ENCODE data around the gene MYL5. TPM values are rescaled to one million over a fixed set of nuclear protein-coding genes. Genes with fewer than 3 reads are reported as not detected.
"Not testable (repeated sequence)": the region's sequence is repeated elsewhere in the genome, so short reads cannot be mapped to it uniquely, and the experiment has no call there.

MYL5 gene
- total RNA-seq, 2 donors from 2014 or later: 14.0 to 14.5 TPM

GRCh38 chr4:632926-633325 is 41.4 kb upstream of the MYL5 start:
- Mint-ChIP-seq H3K27ac (no peak overlapping the region), H3K27me3 (peaks cover 4% of the 10 kb centered on the region), H3K4me1 (no peaks in the 10 kb centered on the region), H3K9me3 (peaks cover 4% of the 10 kb centered on the region), H3K4me3 (no peak overlapping the region), H3K36me3 (ENCODE audit: low read depth) (no peaks in the 10 kb centered on the region)
- no peak for ATAC-seq (replicated peaks)

- ATAC-seq (replicated peaks): no peak
- Mint-ChIP-seq H3K9me3 (peaks cover 4% of the 10 kb centered on the region), H3K4me3 (no peak overlapping the region), H3K4me1 (no peaks in the 10 kb centered on the region), H3K27me3 (peaks cover 6% of the 10 kb centered on the region), H3K27ac (no peak overlapping the region), H3K36me3 (ENCODE audit: low read depth) (no peaks in the 10 kb centered on the region)
Observed at GRCh38 chr4:633406-633805, 40.9 kb upstream of the MYL5 start.

- Mint-ChIP-seq H3K4me3 (no peak overlapping the region), H3K4me1 (no peaks in the 10 kb centered on the region), H3K27ac (no peak overlapping the region), H3K27me3 (peaks cover 8% of the 10 kb centered on the region), H3K36me3 (ENCODE audit: low read depth) (no peaks in the 10 kb centered on the region), H3K9me3 (peaks cover 4% of the 10 kb centered on the region)
- no peak for ATAC-seq (replicated peaks)
Observed at GRCh38 chr4:633976-634598, 40.3 kb upstream of the MYL5 start.

- Mint-ChIP-seq H3K9me3 (peaks cover 4% of the 10 kb centered on the region), H3K27ac (no peak overlapping the region), H3K4me3 (no peak overlapping the region), H3K36me3 (ENCODE audit: low read depth) (no peaks in the 10 kb centered on the region), H3K27me3 (peaks cover 8% of the 10 kb centered on the region), H3K4me1 (no peaks in the 10 kb centered on the region)
- ATAC-seq (replicated peaks): no peak
Observed at GRCh38 chr4:634599-634985, 39.8 kb upstream of the MYL5 start.

- not testable (repeated sequence) for H3K36me3 Mint-ChIP-seq (ENCODE audit: low read depth); H3K27ac Mint-ChIP-seq; ATAC-seq (replicated peaks); H3K4me3 Mint-ChIP-seq; H3K9me3 Mint-ChIP-seq; H3K27me3 Mint-ChIP-seq; H3K4me1 Mint-ChIP-seq
Observed at GRCh38 chr4:635066-635835, 39.1 kb upstream of the MYL5 start.

- no peaks in the 10 kb centered on the region for H3K36me3 Mint-ChIP-seq (ENCODE audit: low read depth)
- H3K4me3 Mint-ChIP-seq: no peak overlapping the region
- peaks cover 4% of the 10 kb centered on the region for H3K9me3 Mint-ChIP-seq
- no peaks in the 10 kb centered on the region for H3K4me1 Mint-ChIP-seq
- ATAC-seq (replicated peaks): no peak
- peaks cover 12% of the 10 kb centered on the region for H3K27me3 Mint-ChIP-seq
- no peak overlapping the region for H3K27ac Mint-ChIP-seq
Observed at GRCh38 chr4:635851-636627, 38.3 kb upstream of the MYL5 start.

- Mint-ChIP-seq H3K9me3 (peaks cover 4% of the 10 kb centered on the region), H3K27ac (no peak overlapping the region), H3K36me3 (ENCODE audit: low read depth) (no peaks in the 10 kb centered on the region), H3K4me1 (no peaks in the 10 kb centered on the region), H3K4me3 (no peak overlapping the region), H3K27me3 (peaks cover 12% of the 10 kb centered on the region)
- ATAC-seq (replicated peaks): no peak
Observed at GRCh38 chr4:636628-637159, 37.6 kb upstream of the MYL5 start.

- H3K36me3 Mint-ChIP-seq (ENCODE audit: low read depth): no peaks in the 10 kb centered on the region
- no peak overlapping the region for H3K4me3 Mint-ChIP-seq
- H3K27ac Mint-ChIP-seq: no peak overlapping the region
- ATAC-seq (replicated peaks): no peak
- peaks cover 12% of the 10 kb centered on the region for H3K27me3 Mint-ChIP-seq
- H3K4me1 Mint-ChIP-seq: no peaks in the 10 kb centered on the region
- H3K9me3 Mint-ChIP-seq: peaks cover 2% of the 10 kb centered on the region
Observed at GRCh38 chr4:637536-638280, 36.6 kb upstream of the MYL5 start.

- ATAC-seq (replicated peaks); H3K9me3 Mint-ChIP-seq; H3K4me1 Mint-ChIP-seq; H3K27ac Mint-ChIP-seq; H3K4me3 Mint-ChIP-seq; H3K36me3 Mint-ChIP-seq (ENCODE audit: low read depth): not testable (repeated sequence)
- peaks cover 24% of the 10 kb centered on the region for H3K27me3 Mint-ChIP-seq
Observed at GRCh38 chr4:642366-642765, 32.0 kb upstream of the MYL5 start.

- no peak overlapping the region for H3K27ac Mint-ChIP-seq
- H3K4me3 Mint-ChIP-seq: peak overlapping the region; percentile 53
- peaks cover 11% of the 10 kb centered on the region for H3K27me3 Mint-ChIP-seq
- H3K4me1 Mint-ChIP-seq: no peaks in the 10 kb centered on the region
- peak; percentile 26 for ATAC-seq (replicated peaks)
- no peaks in the 10 kb centered on the region for H3K36me3 Mint-ChIP-seq (ENCODE audit: low read depth)
- no peaks in the 10 kb centered on the region for H3K9me3 Mint-ChIP-seq
Observed at GRCh38 chr4:646460-646859, 27.9 kb upstream of the MYL5 start.

- H3K27me3 Mint-ChIP-seq: peaks cover 11% of the 10 kb centered on the region
- no peak for ATAC-seq (replicated peaks)
- H3K4me1 Mint-ChIP-seq: no peaks in the 10 kb centered on the region
- H3K4me3 Mint-ChIP-seq: no peak overlapping the region
- H3K36me3 Mint-ChIP-seq (ENCODE audit: low read depth): no peaks in the 10 kb centered on the region
- no peak overlapping the region for H3K27ac Mint-ChIP-seq
- no peaks in the 10 kb centered on the region for H3K9me3 Mint-ChIP-seq
Observed at GRCh38 chr4:647481-647880, 26.9 kb upstream of the MYL5 start.

GRCh38 chr4:648579-649292 is 25.6 kb upstream of the MYL5 start:
- Mint-ChIP-seq H3K27me3 (peaks cover 11% of the 10 kb centered on the region), H3K4me3 (no peak overlapping the region), H3K9me3 (no peaks in the 10 kb centered on the region), H3K27ac (no peak overlapping the region), H3K4me1 (no peaks in the 10 kb centered on the region), H3K36me3 (ENCODE audit: low read depth) (no peaks in the 10 kb centered on the region)
- ATAC-seq (replicated peaks): no peak

- Mint-ChIP-seq H3K4me1 (no peaks in the 10 kb centered on the region), H3K36me3 (ENCODE audit: low read depth) (no peaks in the 10 kb centered on the region), H3K27ac (no peak overlapping the region), H3K27me3 (peaks cover 11% of the 10 kb centered on the region), H3K9me3 (no peaks in the 10 kb centered on the region), H3K4me3 (no peak overlapping the region)
- no peak for ATAC-seq (replicated peaks)
Observed at GRCh38 chr4:649293-649625, 25.1 kb upstream of the MYL5 start.

Measured in activated T-helper 17 cell treated with anti-CD3 and anti-CD28 coated beads, Interleukin-2, amount 50 U/mL, for 72 hours (primary cell).